Measurements from ENCODE around the gene TEKT3. TPM values are rescaled to one million over a fixed set of nuclear protein-coding genes. Genes with fewer than 3 reads are reported as not detected.

TEKT3 gene
- polyA plus RNA-seq, 1 experiment, result 0.21 TPM

- H3K27me3 ChIP-seq (ENCODE audit: control insufficient read depth, insufficient read depth, low read length), result peaks cover 2% of the 10 kb centered on the region; the same call in 1 of the 2 replicates
- TF ChIP-seq, protein P1, sequence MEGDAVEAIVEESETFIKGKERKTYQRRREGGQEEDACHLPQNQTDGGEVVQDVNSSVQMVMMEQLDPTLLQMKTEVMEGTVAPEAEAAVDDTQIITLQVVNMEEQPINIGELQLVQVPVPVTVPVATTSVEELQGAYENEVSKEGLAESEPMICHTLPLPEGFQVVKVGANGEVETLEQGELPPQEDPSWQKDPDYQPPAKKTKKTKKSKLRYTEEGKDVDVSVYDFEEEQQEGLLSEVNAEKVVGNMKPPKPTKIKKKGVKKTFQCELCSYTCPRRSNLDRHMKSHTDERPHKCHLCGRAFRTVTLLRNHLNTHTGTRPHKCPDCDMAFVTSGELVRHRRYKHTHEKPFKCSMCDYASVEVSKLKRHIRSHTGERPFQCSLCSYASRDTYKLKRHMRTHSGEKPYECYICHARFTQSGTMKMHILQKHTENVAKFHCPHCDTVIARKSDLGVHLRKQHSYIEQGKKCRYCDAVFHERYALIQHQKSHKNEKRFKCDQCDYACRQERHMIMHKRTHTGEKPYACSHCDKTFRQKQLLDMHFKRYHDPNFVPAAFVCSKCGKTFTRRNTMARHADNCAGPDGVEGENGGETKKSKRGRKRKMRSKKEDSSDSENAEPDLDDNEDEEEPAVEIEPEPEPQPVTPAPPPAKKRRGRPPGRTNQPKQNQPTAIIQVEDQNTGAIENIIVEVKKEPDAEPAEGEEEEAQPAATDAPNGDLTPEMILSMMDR (IDR thresholded peaks at IDR 0.05; ENCODE audit: insufficient read depth, low read depth, low read length), result no peak
- ChIA-PET CTCF (no interaction called here), POLR2A (no interaction called here)
- DNase-seq (ENCODE audit: low read depth), result no peak
- no peaks in the 10 kb centered on the region for H3K36me3 ChIP-seq (ENCODE audit: control insufficient read depth, insufficient read depth, low read length)
- H3K4me3 ChIP-seq (ENCODE audit: low read depth, low read length), result no peak overlapping the region
These were observed 33.7 kb downstream of the TEKT3 start for GRCh38 chr17:15307710-15308111.

GRCh38 chr17:15303851-15304250 lies 37.5 kb downstream of the TEKT3 start:
- ChIA-PET CTCF (interaction anchor here (0.6 to 1.3 kb wide), 2 partner anchors 10 to 16 kb away, joined by 3 read pairs; no protein-coding TSS in a partner anchor), POLR2A (no interaction called here)
- H3K4me3 ChIP-seq (ENCODE audit: low read depth, low read length), result no peak overlapping the region
- TF ChIP-seq, protein P1 (IDR thresholded peaks at IDR 0.05; ENCODE audit: insufficient read depth, low read depth, low read length), result no peak
- H3K36me3 ChIP-seq (ENCODE audit: control insufficient read depth, insufficient read depth, low read length), result no peaks in the 10 kb centered on the region
- no peaks in the 10 kb centered on the region; the same call in 1 of the 2 replicates for H3K27me3 ChIP-seq (ENCODE audit: control insufficient read depth, insufficient read depth, low read length)
- DNase-seq (ENCODE audit: low read depth), result no peak

- DNase-seq (ENCODE audit: low read depth), result no peak
- TF ChIP-seq, protein P1 (IDR thresholded peaks at IDR 0.05; ENCODE audit: insufficient read depth, low read depth, low read length), result no peak
- H3K4me3 ChIP-seq (ENCODE audit: low read depth, low read length), result no peak overlapping the region
- H3K27me3 ChIP-seq (ENCODE audit: control insufficient read depth, insufficient read depth, low read length), result no peaks in the 10 kb centered on the region; the same call in 1 of the 2 replicates
- H3K36me3 ChIP-seq (ENCODE audit: control insufficient read depth, insufficient read depth, low read length), result no peaks in the 10 kb centered on the region
- POLR2A ChIA-PET, result no interaction called here
- CTCF ChIA-PET, result no interaction called here
These were observed 38.1 kb downstream of the TEKT3 start for GRCh38 chr17:15303268-15303667.

DNA sequence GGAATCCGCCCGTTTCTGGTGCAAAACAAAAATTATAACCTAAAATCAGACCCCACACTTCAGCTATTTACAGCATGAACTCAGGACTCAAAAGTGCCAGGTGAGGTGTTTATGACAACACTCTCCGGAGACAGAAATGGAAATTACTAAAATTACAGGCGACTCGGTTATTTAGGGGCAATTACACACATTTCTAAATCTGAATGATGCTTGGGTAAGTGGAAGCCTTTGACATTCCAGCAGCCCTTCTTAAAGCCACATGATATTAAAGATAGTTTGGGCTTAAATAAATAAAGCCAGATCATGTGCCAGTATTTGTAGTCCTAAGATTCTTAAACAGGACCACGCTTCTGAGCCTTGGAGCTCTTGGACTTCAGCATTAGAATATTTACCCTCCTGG lies 39.6 kb downstream of the TEKT3 start:
- ChIA-PET CTCF (no interaction called here), POLR2A (no interaction called here)
- no peaks in the 10 kb centered on the region for H3K36me3 ChIP-seq (ENCODE audit: control insufficient read depth, insufficient read depth, low read length)
- no peaks in the 10 kb centered on the region; the same call in 1 of the 2 replicates for H3K27me3 ChIP-seq (ENCODE audit: control insufficient read depth, insufficient read depth, low read length)
- H3K4me3 ChIP-seq (ENCODE audit: low read depth, low read length), result no peak overlapping the region
- no peak for DNase-seq (ENCODE audit: low read depth)
- TF ChIP-seq, protein P1 (IDR thresholded peaks at IDR 0.05; ENCODE audit: insufficient read depth, low read depth, low read length), result no peak

GRCh38 chr17:15298176-15298575 lies 43.2 kb downstream of the TEKT3 start:
- ChIA-PET POLR2A (no interaction called here), CTCF (interaction anchor here (1.0 to 2.7 kb wide), 2 partner anchors 14 to 37 kb away, joined by 3 to 8 read pairs; no protein-coding TSS in a partner anchor)
- no peak overlapping the region for H3K4me3 ChIP-seq (ENCODE audit: low read depth, low read length)
- DNase-seq (ENCODE audit: low read depth), result no peak
- TF ChIP-seq, protein P1 (IDR thresholded peaks at IDR 0.05; ENCODE audit: insufficient read depth, low read depth, low read length), result no peak
- no peaks in the 10 kb centered on the region; the same call in 1 of the 2 replicates for H3K27me3 ChIP-seq (ENCODE audit: control insufficient read depth, insufficient read depth, low read length)
- H3K36me3 ChIP-seq (ENCODE audit: control insufficient read depth, insufficient read depth, low read length), result no peaks in the 10 kb centered on the region

All from BJ (cell line).